Astrocyte of the hippocampus (primary cell): ENCODE data around the gene TTLL4.

Source experiments
- DNase-seq: peaks from one replicate; pipeline ENCODE4 v3.0.0; 2011; ENCODE audit warnings: low read depth, low spot score

TTLL4 gene, protein sequence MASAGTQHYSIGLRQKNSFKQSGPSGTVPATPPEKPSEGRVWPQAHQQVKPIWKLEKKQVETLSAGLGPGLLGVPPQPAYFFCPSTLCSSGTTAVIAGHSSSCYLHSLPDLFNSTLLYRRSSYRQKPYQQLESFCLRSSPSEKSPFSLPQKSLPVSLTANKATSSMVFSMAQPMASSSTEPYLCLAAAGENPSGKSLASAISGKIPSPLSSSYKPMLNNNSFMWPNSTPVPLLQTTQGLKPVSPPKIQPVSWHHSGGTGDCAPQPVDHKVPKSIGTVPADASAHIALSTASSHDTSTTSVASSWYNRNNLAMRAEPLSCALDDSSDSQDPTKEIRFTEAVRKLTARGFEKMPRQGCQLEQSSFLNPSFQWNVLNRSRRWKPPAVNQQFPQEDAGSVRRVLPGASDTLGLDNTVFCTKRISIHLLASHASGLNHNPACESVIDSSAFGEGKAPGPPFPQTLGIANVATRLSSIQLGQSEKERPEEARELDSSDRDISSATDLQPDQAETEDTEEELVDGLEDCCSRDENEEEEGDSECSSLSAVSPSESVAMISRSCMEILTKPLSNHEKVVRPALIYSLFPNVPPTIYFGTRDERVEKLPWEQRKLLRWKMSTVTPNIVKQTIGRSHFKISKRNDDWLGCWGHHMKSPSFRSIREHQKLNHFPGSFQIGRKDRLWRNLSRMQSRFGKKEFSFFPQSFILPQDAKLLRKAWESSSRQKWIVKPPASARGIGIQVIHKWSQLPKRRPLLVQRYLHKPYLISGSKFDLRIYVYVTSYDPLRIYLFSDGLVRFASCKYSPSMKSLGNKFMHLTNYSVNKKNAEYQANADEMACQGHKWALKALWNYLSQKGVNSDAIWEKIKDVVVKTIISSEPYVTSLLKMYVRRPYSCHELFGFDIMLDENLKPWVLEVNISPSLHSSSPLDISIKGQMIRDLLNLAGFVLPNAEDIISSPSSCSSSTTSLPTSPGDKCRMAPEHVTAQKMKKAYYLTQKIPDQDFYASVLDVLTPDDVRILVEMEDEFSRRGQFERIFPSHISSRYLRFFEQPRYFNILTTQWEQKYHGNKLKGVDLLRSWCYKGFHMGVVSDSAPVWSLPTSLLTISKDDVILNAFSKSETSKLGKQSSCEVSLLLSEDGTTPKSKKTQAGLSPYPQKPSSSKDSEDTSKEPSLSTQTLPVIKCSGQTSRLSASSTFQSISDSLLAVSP

DNA sequence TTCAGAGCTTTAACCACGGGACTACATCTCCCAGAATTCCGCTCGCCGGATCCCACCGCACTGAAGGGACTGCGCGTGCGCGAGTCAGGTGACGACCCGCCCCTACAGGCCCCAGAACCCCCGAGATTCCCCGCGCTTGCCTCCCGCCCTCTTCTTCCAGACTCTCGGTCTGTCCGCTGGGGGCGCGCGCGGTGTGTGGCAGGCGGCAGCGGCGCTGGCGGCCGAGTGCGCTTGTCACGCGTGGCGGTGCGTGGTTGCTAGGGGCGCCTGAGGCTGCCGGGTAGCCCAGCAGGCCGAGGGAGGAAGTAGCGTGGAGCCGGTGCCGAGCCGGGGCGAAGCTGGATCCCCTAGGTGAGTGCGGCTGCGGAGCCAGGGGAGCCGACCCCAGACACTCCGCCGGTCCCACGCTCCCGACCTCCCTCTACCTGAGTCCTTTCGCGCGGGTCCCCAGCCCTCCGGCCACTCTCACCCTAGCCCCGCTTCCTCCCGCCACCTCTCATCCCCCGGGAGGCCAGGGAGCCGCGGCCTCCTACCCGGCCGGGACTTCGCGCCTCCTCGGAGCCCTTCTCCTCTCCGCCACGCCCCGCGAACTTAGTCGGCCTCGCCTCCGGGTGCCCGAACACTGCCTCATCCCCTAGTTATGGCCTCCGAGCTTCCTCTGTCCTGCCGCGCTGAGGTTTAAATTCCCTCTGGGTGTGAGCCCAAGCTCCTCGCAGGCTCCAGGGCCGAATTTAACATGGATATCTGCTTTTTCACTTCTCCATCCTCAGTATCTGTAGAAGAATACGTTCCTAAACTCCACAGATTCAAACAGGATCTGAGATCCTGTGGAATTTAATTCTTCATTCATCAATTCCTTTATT is at the start of gene TTLL4:
Gene TTLL4, plus strand, starts transcription at position 149 of the 863 bp plus-strand sequence. CDS start 26,842 bp downstream, outside the sequence.
- DNase-seq, result peak; percentile 99

GRCh38 chr2:218662377-218662776 is 48.3 kb upstream of the TTLL4 start:
- DNase-seq, result no peak

- no peak for DNase-seq
These were observed 47.8 kb upstream of the TTLL4 start for GRCh38 chr2:218662827-218663226.

GRCh38 chr2:218663901-218664300 is 46.7 kb upstream of the TTLL4 start:
- no peak for DNase-seq

DNA sequence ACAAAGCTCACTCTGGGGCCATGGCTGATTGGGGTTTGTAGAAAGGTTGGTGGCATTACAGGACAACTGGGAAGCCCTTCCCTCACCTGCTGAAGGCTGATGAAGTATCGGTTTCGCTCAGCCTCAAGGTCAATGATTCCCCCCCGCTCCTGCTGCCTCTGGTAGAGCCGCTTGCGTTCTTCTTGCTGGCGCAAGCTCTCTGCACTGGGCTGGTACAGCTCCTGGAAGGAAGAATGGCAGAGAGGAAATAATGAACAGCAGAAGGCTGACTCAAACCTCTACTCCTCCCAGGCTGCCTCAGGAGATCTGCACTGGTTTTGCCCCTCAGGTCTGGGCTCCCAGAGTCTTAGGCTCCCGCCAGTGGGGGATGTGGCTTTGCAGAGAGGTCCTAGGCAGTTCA is 46.0 kb upstream of the TTLL4 start:
- no peak for DNase-seq

DNA sequence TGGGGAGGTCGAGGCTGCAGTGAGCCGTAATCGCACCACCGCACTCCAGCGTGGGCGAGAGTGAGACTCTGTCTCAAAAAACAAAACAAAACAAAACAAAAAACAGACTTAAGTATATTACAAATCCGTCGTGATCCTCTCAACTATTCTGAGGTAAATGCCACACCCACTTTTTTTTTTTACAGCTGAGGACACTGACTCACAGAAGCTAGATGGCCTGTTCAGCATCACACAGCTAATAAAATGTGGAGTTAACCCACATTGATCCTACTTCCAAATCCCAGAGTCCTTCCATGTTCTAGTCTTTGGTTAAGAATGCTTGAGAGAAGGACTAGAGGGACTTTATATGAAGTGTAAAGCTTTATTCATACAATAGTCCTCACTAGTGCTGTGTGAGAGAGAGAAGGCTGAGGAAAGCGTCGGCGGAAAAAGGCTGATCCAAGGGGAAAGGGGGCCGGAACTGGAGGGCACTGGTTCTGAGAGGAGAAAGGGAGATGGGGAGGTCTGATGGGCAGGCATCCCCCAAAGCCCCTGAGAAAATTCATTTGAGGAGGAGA is 39.5 kb upstream of the TTLL4 start:
- no peak for DNase-seq

DNA sequence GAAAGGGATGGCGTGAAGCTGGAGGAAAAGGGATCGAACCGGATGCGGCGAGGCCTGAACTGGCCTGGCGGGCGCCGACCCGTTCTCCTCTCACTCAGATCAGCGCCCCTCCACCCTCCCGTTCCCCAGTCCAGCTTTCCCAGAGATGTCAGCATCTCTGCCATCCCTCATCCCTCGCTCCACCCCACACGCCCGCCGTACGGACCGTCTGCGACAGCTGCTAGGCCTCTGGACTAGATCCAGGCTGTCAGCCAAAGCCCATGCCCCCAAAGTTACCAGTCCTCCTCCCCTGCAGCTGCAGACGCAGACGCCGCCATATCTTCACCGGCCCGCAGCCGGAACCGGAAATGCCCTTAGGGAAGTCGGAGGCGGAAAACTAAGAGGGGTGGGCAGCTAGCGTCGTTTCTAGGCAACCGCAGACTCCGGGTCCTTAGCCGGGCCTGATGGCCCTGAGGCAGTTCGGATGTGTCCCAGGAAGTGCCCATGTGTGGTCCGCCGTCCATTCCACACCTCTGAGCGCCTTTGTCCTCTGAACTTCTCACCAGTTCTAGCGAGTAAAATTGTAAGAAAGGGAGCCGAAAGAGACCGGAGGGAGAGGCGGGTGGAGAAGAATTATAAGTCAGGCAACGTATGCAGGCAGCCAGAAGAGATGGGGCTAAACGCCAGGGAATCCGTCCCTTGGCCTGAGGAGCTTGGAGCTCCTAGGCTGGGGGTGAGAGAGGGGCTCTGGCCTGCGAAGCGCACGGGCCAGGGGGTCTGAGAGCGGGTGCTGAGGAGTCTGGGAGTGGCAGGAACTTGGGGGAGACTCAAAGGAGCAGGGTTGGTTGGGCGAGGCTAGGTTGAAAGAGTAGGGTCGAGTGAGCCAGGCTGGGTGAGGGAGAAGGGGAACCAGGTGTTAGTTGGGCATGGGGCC is 38.7 kb upstream of the TTLL4 start, which contains the start of the genes RNF25 and STK36:
Gene RNF25, minus strand, starts transcription at position 349 of the 913 bp plus-strand sequence. Its CDS starts 32 bp downstream, at position 317.
Gene STK36, plus strand, starts transcription at position 433 of the 913 bp plus-strand sequence. CDS start 744 bp downstream, outside the sequence.
- peak; percentile 96 for DNase-seq

DNA sequence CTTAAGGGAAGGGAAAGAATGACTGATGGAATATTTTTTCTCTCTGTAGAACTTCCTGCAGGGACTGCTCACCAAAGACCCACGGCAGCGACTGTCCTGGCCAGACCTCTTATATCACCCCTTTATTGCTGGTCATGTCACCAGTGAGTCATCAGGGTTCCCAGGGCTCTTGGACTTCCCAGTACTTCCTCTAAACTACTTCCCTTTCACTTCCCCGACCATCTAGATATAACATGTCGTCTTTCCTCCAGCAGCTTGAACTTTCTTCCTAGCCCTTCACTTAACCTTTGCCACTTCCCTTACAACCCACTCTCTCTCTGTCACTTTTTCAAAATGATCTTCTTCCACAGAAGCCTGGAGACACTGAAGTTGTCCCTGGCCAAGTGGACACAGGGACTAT is 31.5 kb upstream of the TTLL4 start:
- no peak for DNase-seq

- DNase-seq, result no peak
These were observed 30.6 kb upstream of the TTLL4 start for GRCh38 chr2:218680061-218680460.

GRCh38 chr2:218687400-218688060 is 23.1 kb upstream of the TTLL4 start:
- peak; percentile 87 for DNase-seq

- peak; percentile 52 for DNase-seq
These were observed 19.4 kb upstream of the TTLL4 start for GRCh38 chr2:218691234-218691633.

- peak; percentile 35 for DNase-seq
These were observed 16.1 kb upstream of the TTLL4 start for GRCh38 chr2:218694405-218695145.

GRCh38 chr2:218698885-218699284 is 11.8 kb upstream of the TTLL4 start:
- DNase-seq, result no peak

DNA sequence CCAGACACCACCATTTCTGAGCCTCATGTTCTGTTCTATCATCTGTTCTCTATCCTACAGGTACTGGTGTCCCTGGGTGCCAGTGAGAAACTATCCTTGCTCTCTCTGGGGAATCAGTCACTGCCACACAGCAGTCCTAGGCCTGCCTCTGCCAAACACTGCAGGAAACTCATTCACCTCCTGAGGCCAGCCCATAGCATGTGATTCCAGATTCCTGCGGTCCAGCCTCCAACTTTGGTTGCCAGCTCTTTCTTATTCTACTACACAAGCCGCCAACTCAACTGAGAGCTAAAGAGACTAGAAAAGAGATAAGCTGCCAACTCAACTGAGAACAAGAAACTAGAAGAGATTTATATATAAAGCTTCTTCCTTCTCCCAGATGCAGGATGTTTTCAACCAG is 8.8 kb upstream of the TTLL4 start:
- peak; percentile 38 for DNase-seq

- no peak for DNase-seq
These were observed 7.3 kb upstream of the TTLL4 start for GRCh38 chr2:218703341-218703740.

- DNase-seq, result no peak
These were observed 2.5 kb upstream of the TTLL4 start for GRCh38 chr2:218708086-218708485.

- DNase-seq, result no peak
These were observed 727 bp upstream of the TTLL4 start for GRCh38 chr2:218709908-218710307.

DNA sequence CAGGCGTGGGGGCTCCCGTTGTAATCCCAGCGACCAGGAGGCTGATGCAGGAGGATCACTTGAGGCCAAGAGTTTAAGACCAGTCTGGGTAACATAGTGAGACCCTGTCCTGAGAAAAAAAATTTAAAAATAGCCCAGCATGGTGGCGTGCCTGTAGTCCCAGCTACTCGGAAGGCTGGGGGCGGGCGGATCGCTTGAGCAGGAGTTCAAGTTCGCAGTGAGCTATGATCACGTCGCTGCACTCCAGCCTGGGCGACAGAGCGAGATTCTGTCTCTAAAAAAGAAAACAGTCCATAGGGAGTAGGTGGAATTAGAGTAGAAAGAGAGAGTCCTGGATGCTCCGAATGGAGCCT is 325 bp upstream of the TTLL4 start:
- DNase-seq, result no peak
